ENCODE measurements around the gene WNT5A.

- TF ChIP-seq SPI1 (IDR thresholded peaks at IDR 0.05; ENCODE audit: low read depth, low read length) (no peak), POLR2A (IDR thresholded peaks at IDR 0.05; ENCODE audit: low read depth, low read length) (no peak), POLR2AphosphoS5 (IDR thresholded peaks at IDR 0.05; ENCODE audit: low read depth, low read length) (no peak), TAF1 (IDR thresholded peaks at IDR 0.05; ENCODE audit: low read depth, low read length) (no peak)
Observed at GRCh38 chr3:55519019-55519418, 31.9 kb upstream of the WNT5A start.
